Hematopoietic multipotent progenitor cell (in vitro differentiated cells): ENCODE measurements around the gene TSPAN32. TPM values are rescaled to one million over a fixed set of nuclear protein-coding genes. Genes with fewer than 3 reads are reported as not detected.
"Not testable (repeated sequence)": the region's sequence is repeated elsewhere in the genome, so short reads cannot be mapped to it uniquely, and the experiment has no call there.

Source experiments
- DNase-seq, 3 donors: peaks; one replicate each; pipeline ENCODE4 v3.0.0-alpha.2; 2011 to 2015; ENCODE audit warnings: low read depth in 2 of 3, low spot score in 2 of 3
- small RNA-seq: library from RNA; depleted of rRNA; stranded (forward); fragments of <200 nt; gene quantifications from one replicate; pipeline ENCODE3, GENCODE V24; 2012
- total RNA-seq: library from RNA; depleted of rRNA; stranded (reverse); fragments of >200 nt; gene quantifications from one replicate; pipeline ENCODE4 v1.2.3, GENCODE V29; 2012

The TSPAN32 gene
- total RNA-seq, 1 donor = 92.6 TPM

- no peak for DNase-seq
Observed at GRCh38 chr11:2360081-2360642, 58.3 kb downstream of the TSPAN32 start.

GRCh38 chr11:2361565-2361964, 59.8 kb downstream of the TSPAN32 start:
- no peak for DNase-seq

DNA sequence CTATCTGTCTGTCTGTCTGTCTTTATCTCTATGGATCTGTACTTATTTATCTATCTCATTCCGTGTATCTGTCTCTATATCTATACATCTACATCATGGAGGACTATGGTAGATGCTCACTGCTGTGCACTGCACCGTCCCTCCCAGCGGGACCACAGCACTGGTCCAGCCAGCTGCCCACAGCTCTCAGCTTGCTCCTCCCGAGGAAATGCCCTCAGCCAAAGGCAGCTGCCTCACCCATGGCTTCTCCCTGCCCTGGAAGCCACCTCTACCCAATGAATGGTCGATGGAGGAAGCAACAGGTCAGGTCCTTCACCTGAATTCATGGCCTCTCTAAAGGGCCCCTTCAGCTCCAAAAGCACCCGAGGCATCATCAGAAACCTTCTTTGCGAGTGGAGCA, 60.6 kb downstream of the TSPAN32 start:
- no peak for DNase-seq

- no peak for DNase-seq
Observed at GRCh38 chr11:2363130-2363529, 61.3 kb downstream of the TSPAN32 start.

- no peak for DNase-seq
Observed at GRCh38 chr11:2363577-2364370, 62.0 kb downstream of the TSPAN32 start.

- not testable (repeated sequence) for DNase-seq
Observed at GRCh38 chr11:2364386-2364785, 62.6 kb downstream of the TSPAN32 start.

DNA sequence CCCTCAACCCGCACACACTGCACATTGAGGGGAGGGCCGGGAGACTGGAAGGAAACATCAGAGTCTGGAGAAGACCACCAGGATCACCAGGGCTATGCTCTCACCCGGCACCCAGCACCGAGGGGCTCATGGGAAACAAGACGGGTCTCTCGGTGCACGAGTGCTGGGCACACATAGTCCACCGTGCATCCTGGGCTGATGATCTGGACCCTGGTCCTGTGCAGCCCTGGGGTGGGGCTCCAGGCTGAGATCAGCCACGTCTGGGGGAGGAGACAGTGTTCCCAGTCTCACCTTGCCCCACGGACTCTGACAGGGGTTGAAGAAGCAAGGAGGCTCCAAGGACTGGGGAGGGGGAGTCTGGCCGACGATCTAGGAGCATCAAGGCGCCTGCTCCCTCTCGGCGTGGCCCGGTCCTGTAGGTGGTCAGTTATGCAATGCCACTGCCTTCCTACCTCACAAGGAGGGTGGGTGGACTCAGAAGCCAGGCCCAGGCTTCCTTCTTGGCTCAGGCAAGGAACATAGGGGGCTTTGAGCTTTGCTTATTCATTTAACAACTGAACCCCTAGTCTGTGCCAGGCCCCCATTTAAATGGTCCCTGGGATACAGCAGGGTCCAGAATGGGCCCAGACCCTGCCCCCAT, 63.9 kb downstream of the TSPAN32 start:
- DNase-seq = no peak

GRCh38 chr11:2366276-2366675, 64.5 kb downstream of the TSPAN32 start:
- peak in 2 of 3 donors; percentile 29 to 62 for DNase-seq

DNA sequence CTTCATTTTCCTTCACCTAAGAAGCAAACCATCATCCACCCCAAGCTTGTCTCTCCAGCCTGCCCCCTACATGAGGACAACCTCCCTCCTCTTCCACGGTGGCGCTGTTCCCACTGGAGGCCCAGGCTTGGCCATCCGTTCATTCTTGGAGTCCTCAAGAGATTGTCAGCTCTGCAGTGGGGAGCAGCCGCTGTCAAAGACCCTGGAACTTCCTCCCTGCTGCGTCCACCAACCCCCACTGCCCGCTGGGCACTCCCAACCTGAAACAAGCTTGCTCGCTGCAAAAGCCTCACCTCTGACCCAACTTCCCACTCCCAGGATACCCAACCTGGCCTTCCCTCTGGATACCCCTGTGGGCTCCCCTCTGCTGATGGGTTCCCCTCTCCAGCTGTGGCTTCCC, 64.9 kb downstream of the TSPAN32 start:
- DNase-seq = no peak

DNA sequence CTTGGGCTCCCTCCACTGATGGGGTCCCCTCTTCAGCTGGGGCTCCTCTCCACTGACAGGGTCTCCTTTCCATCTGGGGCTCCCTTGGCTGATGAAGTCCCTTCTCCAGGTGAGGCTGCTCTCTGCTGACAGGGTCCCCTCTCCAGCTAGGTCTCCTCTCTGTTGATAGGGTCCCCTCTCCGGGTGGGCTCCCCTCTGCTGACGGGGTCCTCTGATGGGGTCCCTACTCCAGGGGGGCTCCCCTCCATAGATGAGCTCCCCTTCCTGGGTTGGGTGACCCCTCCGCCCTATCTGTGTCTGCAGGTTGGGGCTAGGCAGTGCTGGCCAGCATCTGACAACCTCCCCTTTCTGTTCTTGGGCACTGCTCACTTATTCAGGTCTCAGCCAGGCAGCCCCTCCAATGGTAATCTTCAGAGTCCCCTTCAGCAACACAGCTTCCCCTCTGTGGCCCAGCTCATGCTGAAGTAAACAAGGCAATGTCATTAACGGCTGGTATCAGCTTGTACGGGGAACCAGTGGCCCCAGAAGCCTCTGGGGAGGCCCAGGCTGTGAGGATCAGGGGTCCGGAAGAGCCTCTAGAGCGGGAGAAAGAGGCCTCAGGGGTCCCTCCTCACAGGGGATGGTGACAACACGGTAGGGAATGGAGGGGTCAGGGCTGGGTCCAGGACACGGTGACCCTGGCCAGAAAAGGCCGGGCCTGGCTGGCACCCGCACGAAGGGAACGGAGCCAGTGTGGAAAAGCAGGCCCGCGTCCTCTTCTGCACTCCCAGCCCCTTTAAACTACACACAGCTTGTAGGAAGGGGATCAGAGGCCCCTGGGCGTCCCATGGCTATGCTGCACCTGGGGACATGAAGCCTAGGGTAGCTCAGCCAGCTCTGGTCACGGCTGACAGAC, 65.7 kb downstream of the TSPAN32 start:
- no peak for DNase-seq

Small RNAs within 50 kb of the gene (small RNA-seq; reads per million reads assigned to genes)
- gene RNU6-878P = not detected

Other genes with a start within 250 kb of the TSPAN32 start
- gene IGF2, start 162.6 kb upstream of the TSPAN32 start, total RNA-seq = under 0.01 TPM
- not detected for gene INS, start 140.8 kb upstream of the TSPAN32 start, total RNA-seq
- under 0.01 TPM for gene TH, start 130.2 kb upstream of the TSPAN32 start, total RNA-seq
- 6.7 TPM for gene ASCL2, start 31.4 kb upstream of the TSPAN32 start, total RNA-seq
- 56.3 TPM for gene C11orf21, start 95 bp upstream of the TSPAN32 start, total RNA-seq
- gene CD81, start 75.3 kb downstream of the TSPAN32 start, total RNA-seq = 294 TPM
- gene TSSC4, start 98.7 kb downstream of the TSPAN32 start, total RNA-seq = 96.9 TPM
- not detected for gene TRPM5, start 142.5 kb downstream of the TSPAN32 start, total RNA-seq
- 1.1 TPM for gene KCNQ1, start 143.0 kb downstream of the TSPAN32 start, total RNA-seq